ENCODE results near the gene TIMELESS.

TIMELESS gene

GRCh38 chr12:56486694-56487093 is 37.5 kb upstream of the TIMELESS start:
- H3K4me3 ChIP-seq = no peak overlapping the region
- H3K9ac ChIP-seq = no peak overlapping the region
- no peaks in the 10 kb centered on the region for H3K36me3 ChIP-seq
- TF ChIP-seq Cebpa-rat (IDR thresholded peaks at IDR 0.05) = no peak
- H3K27ac ChIP-seq = no peak overlapping the region
- H3K4me1 ChIP-seq = 0 out of 2 replicates have a peak, but pooled peaks cover 12% of the 10 kb centered on the region
- peaks cover 42% of the 10 kb centered on the region for H3K27me3 ChIP-seq
- H3K9me3 ChIP-seq = no peaks in the 10 kb centered on the region
- no peak overlapping the region; the same call in 1 of the 2 replicates for H3K4me2 ChIP-seq
- H4K20me1 ChIP-seq = peaks cover 28% of the 10 kb centered on the region

- Histone ChIP-seq H4K20me1 (peaks cover 28% of the 10 kb centered on the region), H3K4me3 (no peak overlapping the region), H3K4me1 (0 out of 2 replicates have a peak, but pooled peaks cover 12% of the 10 kb centered on the region), H3K4me2 (no peak overlapping the region), H3K36me3 (no peaks in the 10 kb centered on the region), H3K9ac (no peak overlapping the region), H3K9me3 (no peaks in the 10 kb centered on the region), H3K27me3 (peaks cover 37% of the 10 kb centered on the region), H3K27ac (no peak overlapping the region)
- TF ChIP-seq Cebpa-rat (IDR thresholded peaks at IDR 0.05) = no peak
These were observed 35.3 kb upstream of the TIMELESS start for GRCh38 chr12:56484566-56484965.

- TF ChIP-seq Cebpa-rat (IDR thresholded peaks at IDR 0.05) = no peak
- Histone ChIP-seq H3K4me3 (no peak overlapping the region), H3K4me1 (no peaks in the 10 kb centered on the region), H4K20me1 (peaks cover 8% of the 10 kb centered on the region; the same call in 1 of the 2 replicates), H3K27me3 (no peaks in the 10 kb centered on the region), H3K4me2 (no peak overlapping the region), H3K27ac (no peak overlapping the region), H3K9me3 (no peaks in the 10 kb centered on the region), H3K9ac (no peak overlapping the region), H3K36me3 (peaks cover 4% of the 10 kb centered on the region; the same call in 1 of the 2 replicates)
These were observed 30.4 kb upstream of the TIMELESS start for GRCh38 chr12:56479625-56480024.

GRCh38 chr12:56477521-56478225 is 28.4 kb upstream of the TIMELESS start:
- peaks cover 12% of the 10 kb centered on the region; the same call in 1 of the 2 replicates for H4K20me1 ChIP-seq
- no peaks in the 10 kb centered on the region for H3K4me1 ChIP-seq
- H3K27me3 ChIP-seq = no peaks in the 10 kb centered on the region
- no peak overlapping the region for H3K4me3 ChIP-seq
- H3K4me2 ChIP-seq = no peak overlapping the region
- TF ChIP-seq Cebpa-rat (IDR thresholded peaks at IDR 0.05) = no peak
- H3K9ac ChIP-seq = no peak overlapping the region
- H3K27ac ChIP-seq = no peak overlapping the region
- peaks cover 21% of the 10 kb centered on the region for H3K36me3 ChIP-seq
- no peaks in the 10 kb centered on the region for H3K9me3 ChIP-seq

GRCh38 chr12:56476972-56477432 is 27.8 kb upstream of the TIMELESS start:
- no peak for TF ChIP-seq Cebpa-rat (IDR thresholded peaks at IDR 0.05)
- H3K4me1 ChIP-seq = no peaks in the 10 kb centered on the region
- H3K27me3 ChIP-seq = no peaks in the 10 kb centered on the region
- H3K9ac ChIP-seq = no peak overlapping the region
- no peaks in the 10 kb centered on the region for H3K9me3 ChIP-seq
- H3K4me3 ChIP-seq = no peak overlapping the region
- H3K27ac ChIP-seq = no peak overlapping the region
- peaks cover 25% of the 10 kb centered on the region for H3K36me3 ChIP-seq
- H3K4me2 ChIP-seq = no peak overlapping the region
- peaks cover 12% of the 10 kb centered on the region; the same call in 1 of the 2 replicates for H4K20me1 ChIP-seq

- H3K4me2 ChIP-seq = no peak overlapping the region
- H3K36me3 ChIP-seq = peaks cover 32% of the 10 kb centered on the region
- H4K20me1 ChIP-seq = peaks cover 12% of the 10 kb centered on the region; the same call in 1 of the 2 replicates
- TF ChIP-seq Cebpa-rat (IDR thresholded peaks at IDR 0.05) = no peak
- no peak overlapping the region for H3K4me3 ChIP-seq
- H3K9me3 ChIP-seq = no peaks in the 10 kb centered on the region
- no peaks in the 10 kb centered on the region for H3K4me1 ChIP-seq
- H3K27ac ChIP-seq = no peak overlapping the region
- no peaks in the 10 kb centered on the region for H3K27me3 ChIP-seq
- H3K9ac ChIP-seq = no peak overlapping the region
These were observed 26.9 kb upstream of the TIMELESS start for GRCh38 chr12:56476143-56476542.

GRCh38 chr12:56474389-56474788 is 25.2 kb upstream of the TIMELESS start:
- no peak for TF ChIP-seq Cebpa-rat (IDR thresholded peaks at IDR 0.05)
- Histone ChIP-seq H3K27ac (no peak overlapping the region), H3K36me3 (peaks cover 47% of the 10 kb centered on the region)

GRCh38 chr12:56469007-56469930 is 20.0 kb upstream of the TIMELESS start:
- Histone ChIP-seq H3K27ac (peak overlapping the region; percentile 87), H3K4me1 (peaks cover 30% of the 10 kb centered on the region)

More at GRCh38 chr12:56474389-56474788, 25.2 kb upstream of the TIMELESS start:
- H3K9me3 ChIP-seq = no peaks in the 10 kb centered on the region
- no peak overlapping the region for H3K4me3 ChIP-seq
- H3K27me3 ChIP-seq = no peaks in the 10 kb centered on the region
- H3K4me2 ChIP-seq = no peak overlapping the region
- peaks cover 12% of the 10 kb centered on the region; the same call in 1 of the 2 replicates for H4K20me1 ChIP-seq
- H3K9ac ChIP-seq = no peak overlapping the region
- peaks cover 17% of the 10 kb centered on the region for H3K4me1 ChIP-seq

GRCh38 chr12:56468216-56469006 is 19.2 kb upstream of the TIMELESS start, which contains the start of gene SPRYD4:
SPRYD4 (plus strand) TSS chr12:56468578; CDS start chr12:56468592, 14 bp downstream.
- peak within 1 kb of the TSS; percentile 87 for H3K9ac ChIP-seq
- no peak for TF ChIP-seq Cebpa-rat (IDR thresholded peaks at IDR 0.05)
- H3K27me3 ChIP-seq = no peaks in the 10 kb centered on the region
- peak within 1 kb of the TSS; percentile 87 for H3K27ac ChIP-seq
- H3K9me3 ChIP-seq = no peaks in the 10 kb centered on the region
- peaks cover 30% of the 10 kb centered on the region for H3K4me1 ChIP-seq
- peaks cover 34% of the 10 kb centered on the region for H3K36me3 ChIP-seq
- peak within 1 kb of the TSS; percentile 72 for H3K4me3 ChIP-seq
- no peaks in the 10 kb centered on the region for H4K20me1 ChIP-seq
- peak within 1 kb of the TSS; percentile 93 for H3K4me2 ChIP-seq

More at GRCh38 chr12:56469007-56469930, 20.0 kb upstream of the TIMELESS start:
- peak overlapping the region; percentile 93 for H3K4me2 ChIP-seq
- H3K9ac ChIP-seq = peak overlapping the region; percentile 87
- TF ChIP-seq Cebpa-rat (IDR thresholded peaks at IDR 0.05) = no peak
- H3K27me3 ChIP-seq = no peaks in the 10 kb centered on the region
- no peaks in the 10 kb centered on the region for H3K9me3 ChIP-seq
- 0 out of 2 replicates have a peak, but pooled peaks cover 1% of the 10 kb centered on the region for H4K20me1 ChIP-seq
- peak overlapping the region; percentile 72 for H3K4me3 ChIP-seq
- peaks cover 40% of the 10 kb centered on the region for H3K36me3 ChIP-seq
